GM19043 (cell line): ENCODE results near the gene GRM8.

Source experiments
- ATAC-seq: cut with Tn5 transposase; IDR thresholded peaks from one replicate; pipeline ENCODE4 v1.9.1; 2021; ENCODE audit warnings: low read depth; ENCODE audit not compliant: unreplicated experiment

Gene GRM8

DNA sequence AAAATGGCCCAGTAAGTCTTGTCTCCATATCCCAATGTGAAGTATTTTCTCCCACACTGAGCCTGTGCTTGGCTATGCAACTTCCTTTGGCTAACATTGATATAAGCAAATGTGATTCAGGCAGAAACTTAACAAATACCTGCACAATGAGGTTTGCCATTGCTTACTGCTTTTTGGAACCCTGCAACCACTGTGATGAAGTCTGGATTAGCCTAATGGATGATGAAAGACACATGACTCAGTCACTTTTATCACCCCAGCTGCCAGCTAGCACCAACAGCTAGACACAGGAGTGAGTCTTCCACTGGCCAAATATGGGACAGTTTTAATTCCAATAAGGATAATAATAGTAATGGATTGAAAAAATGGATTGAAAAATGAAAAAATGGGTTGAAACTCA lies 854.5 kb downstream of the GRM8 start:
- ATAC-seq = no peak

DNA sequence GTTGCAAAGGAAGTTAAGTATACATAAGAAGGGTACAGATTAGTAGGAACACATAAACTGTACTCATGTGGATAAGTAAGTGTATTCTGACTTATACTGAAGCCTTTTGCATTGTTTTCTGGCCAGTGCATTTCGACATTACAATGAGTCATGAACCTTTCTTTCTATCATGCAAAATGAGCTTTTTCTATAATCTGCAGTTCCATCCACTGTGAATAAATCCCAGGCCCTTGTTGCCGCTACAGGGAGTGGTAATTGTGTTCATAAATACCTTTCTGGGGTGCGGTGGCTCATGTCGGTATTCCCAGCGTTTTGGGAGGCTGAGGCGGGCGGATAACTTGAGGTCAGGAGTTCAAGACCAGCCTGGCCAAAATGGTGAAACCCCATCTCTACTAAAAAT lies 858.3 kb downstream of the GRM8 start:
- no peak for ATAC-seq
